Pancreas (tissue), 10 donors: ENCODE measurements around the gene B4GALT1. TPM values are rescaled to one million over a fixed set of nuclear protein-coding genes. Genes with fewer than 3 reads are reported as not detected.

ENCODE experiments used
- ATAC-seq, 4 donors: fragments of 200-7000 bp; cut with Tn5 transposase; one replicate each; pipeline versions ENCODE4 v1.8.0 to v1.9.1; 2020; ENCODE audit warnings: mild to moderate bottlenecking in 4 of 4, moderate library complexity in 4 of 4
- DNase-seq, 6 donors: peaks; one replicate each; pipeline ENCODE4 v3.0.0-alpha.2; 2020
- FAIRE-seq: peaks from 2 replicates; lab custom pipeline; 2012; peaks lifted over from hg19 to GRCh38; lab: Jason Lieb, UNC
- H3K27ac ChIP-seq, 4 donors: fragments of 200-600 bp; sonication (generic); 1 replicate in 3 of 4; 2 replicates in 1 of 4; pipeline versions ENCODE4 v1.5.0 to v1.8.0; 2020
- H3K27me3 ChIP-seq, 4 donors: fragments of 200-600 bp; one replicate each; pipeline ENCODE4 v1.8.0; 2021
- H3K36me3 ChIP-seq, 3 donors: fragments of 200-600 bp; sonication (generic) in 1 of 3; one replicate each; pipeline versions ENCODE4 v1.5.0 to v1.8.0; 2020 to 2021
- H3K4me1 ChIP-seq, 3 donors: fragments of 200-600 bp; one replicate each; pipeline ENCODE4 v1.8.0; 2021
- H3K4me3 ChIP-seq, 4 donors: fragments of 200-600 bp; sonication (generic) in 2 of 4; one replicate each; pipeline versions ENCODE4 v1.5.0 to v1.8.0; 2020 to 2021
- H3K9me3 ChIP-seq, 4 donors: fragments of 200-600 bp; one replicate each; pipeline ENCODE4 v1.8.0; 2021
- CTCF ChIP-seq, 4 donors: fragments of 200-600 bp; sonication (generic) in 3 of 4; IDR thresholded peaks; one replicate each; pipeline versions ENCODE4 v1.5.0 to v1.8.0; 2021; ENCODE audit warnings: antibody characterized with exemption in 4 of 4
- WGBS, 2 donors: extraction: QIAGEN DNeasy Blood & Tissue Kit; methylation state at CpG; one replicate each; pipeline ENCODE4 v1.1.7; 2013; 5-methylcytosine and 5-hydroxymethylcytosine counted together
- intact Hi-C, 3 donors: fragments of 100-400 bp; cut with DNase I; formaldehyde crosslinking; loops; one replicate each; pipeline versions ENCODE4 v1.11.1 to v1.14.2; 2022
- polyA plus RNA-seq, 2 donors: library from polyadenylated mRNA; stranded (reverse); fragments of 200-250 nt; gene quantifications; one replicate each; pipeline ENCODE4 v1.2.3, GENCODE V29; 2013
- total RNA-seq, 6 donors: library from RNA; stranded (reverse); fragmentation: NEBNext Ultra II Directional in 4 of 6; extraction: Animal tissue kit (Norgen Biotek cat#: 25700) in 4 of 6; gene quantifications; one replicate each; pipeline versions ENCODE4 v1.2.1 to v1.2.4, GENCODE V29; 2021 to 2023
- donor health status: healthy with polysubstance abuse.
- donor health status: DM: no; HTN: no; CAD: no; lungs with moderate emphysema.
- donor health status: DM: no; HTN: no; CAD: no.
- donor health status: control.
- donor health status: control.
- donor health status: Bipolar disorder and iron deficiency.
- donor health status: DM: yes; HTN: yes; CAD: no.
- donor health status: DM: no; HTN: no; CAD: no.
- donor health status: DM: no; HTN: no; CAD: no.
- donor health status: DM: yes; HTN: yes; CAD: no.

The B4GALT1 gene
- total and polyA plus RNA-seq, 8 donors: 9.7 to 54.2 (median 24.4) TPM

GRCh38 chr9:33202552-33203201 lies 35.5 kb upstream of the B4GALT1 start:
- no peaks in the 10 kb centered on the region for H3K9me3 ChIP-seq
- TF ChIP-seq CTCF (IDR thresholded peaks at IDR 0.05): no peak
- no peak overlapping the region for H3K4me3 ChIP-seq
- no peaks in the 10 kb centered on the region for H3K4me1 ChIP-seq
- no peaks in the 10 kb centered on the region for H3K27me3 ChIP-seq
- ATAC-seq: peak in 3 of 4 donors; percentile 63 to 85 (median 75)
- peak in 1 of 6 donors; percentile 33 for DNase-seq
- 53 to 58% methylated on average over 11 of the region's 11 CpGs for WGBS, 2 donors
- intact Hi-C loops: no loop called here
- no peak overlapping the region for H3K27ac ChIP-seq
- H3K36me3 ChIP-seq: no peaks in the 10 kb centered on the region
- FAIRE-seq: no peak

GRCh38 chr9:33202018-33202417 lies 34.9 kb upstream of the B4GALT1 start:
- Histone ChIP-seq H3K4me1 (no peaks in the 10 kb centered on the region), H3K36me3 (no peaks in the 10 kb centered on the region), H3K27me3 (no peaks in the 10 kb centered on the region), H3K4me3 (no peak overlapping the region), H3K27ac (no peak overlapping the region), H3K9me3 (no peaks in the 10 kb centered on the region)
- no peak for TF ChIP-seq CTCF (IDR thresholded peaks at IDR 0.05)
- 78 to 80% methylated on average over 1 of the region's 1 CpG for WGBS, 2 donors
- intact Hi-C loops: no loop called here
- no peak for FAIRE-seq
- ATAC-seq: no peak
- no peak for DNase-seq

GRCh38 chr9:33198165-33198564 lies 31.0 kb upstream of the B4GALT1 start:
- 69 to 75% methylated on average over 6 of the region's 6 CpGs for WGBS, 2 donors
- Histone ChIP-seq H3K27ac (no peak overlapping the region), H3K27me3 (no peaks in the 10 kb centered on the region), H3K36me3 (no peaks in the 10 kb centered on the region), H3K4me1 (no peaks in the 10 kb centered on the region), H3K4me3 (no peak overlapping the region), H3K9me3 (no peaks in the 10 kb centered on the region)
- DNase-seq: no peak
- FAIRE-seq: no peak
- ATAC-seq: peak in 2 of 4 donors; percentile 48 to 57
- TF ChIP-seq CTCF (IDR thresholded peaks at IDR 0.05): no peak
- intact Hi-C loops: no loop called here

GRCh38 chr9:33197279-33198152 lies 30.4 kb upstream of the B4GALT1 start:
- no peaks in the 10 kb centered on the region for H3K9me3 ChIP-seq
- ATAC-seq: peak in 3 of 4 donors; percentile 29 to 40 (median 38)
- no peak overlapping the region for H3K27ac ChIP-seq
- 53 to 59% methylated on average over 6 of the region's 6 CpGs for WGBS, 2 donors
- FAIRE-seq: no peak
- intact Hi-C loops: no loop called here
- no peak for TF ChIP-seq CTCF (IDR thresholded peaks at IDR 0.05)
- H3K36me3 ChIP-seq: no peaks in the 10 kb centered on the region
- no peak overlapping the region for H3K4me3 ChIP-seq
- no peaks in the 10 kb centered on the region for H3K4me1 ChIP-seq
- no peaks in the 10 kb centered on the region for H3K27me3 ChIP-seq
- DNase-seq: no peak
